Activated CD8-positive, alpha-beta T cell treated with anti-CD3 and anti-CD28 coated beads for 36 hours (primary cell): Measurements from ENCODE around the gene KL. TPM values are rescaled to one million over a fixed set of nuclear protein-coding genes. Genes with fewer than 3 reads are reported as not detected.

Experiments used
- ATAC-seq: fragments of 200-7000 bp; cut with Tn5 transposase; one replicate; pipeline ENCODE4 v1.10.0; 2021; ENCODE audit warnings: mild to moderate bottlenecking, moderate library complexity
- CTCF ChIA-PET: fragments of 350-600 bp; sonication (Branson Sonifier 250); formaldehyde crosslinking; loops from one replicate; lab custom pipeline; 2021; ENCODE audit warnings: antibody characterized with exemption; lab: Charles Lee
- POLR2A ChIA-PET: fragments of 350-600 bp; sonication (Branson Sonifier 250); formaldehyde crosslinking; loops from one replicate; lab custom pipeline; 2021; ENCODE audit warnings: antibody characterized with exemption; lab: Charles Lee
- DNase-seq: peaks from one replicate; pipeline ENCODE4 v3.0.0-alpha.2; 2020
- H3K27ac Mint-ChIP-seq: one replicate; pipeline ENCODE4 v1.8.0; 2021; ENCODE audit warnings: mild to moderate bottlenecking, mixed read lengths
- H3K27me3 Mint-ChIP-seq: one replicate; pipeline ENCODE4 v1.8.0; 2021; ENCODE audit warnings: mixed read lengths
- H3K36me3 Mint-ChIP-seq: one replicate; pipeline ENCODE4 v1.8.0; 2021; ENCODE audit warnings: low read depth, mixed read lengths
- H3K4me1 Mint-ChIP-seq: one replicate; pipeline ENCODE4 v1.8.0; 2021; ENCODE audit warnings: low read depth, mixed read lengths
- H3K4me3 Mint-ChIP-seq: one replicate; pipeline ENCODE4 v1.8.0; 2021; ENCODE audit warnings: mild to moderate bottlenecking, moderate library complexity, mixed read lengths
- H3K9me3 Mint-ChIP-seq: one replicate; pipeline ENCODE4 v1.8.0; 2021; ENCODE audit warnings: mixed read lengths
- CTCF ChIP-seq: fragments of 200-600 bp; IDR thresholded peaks from one replicate; pipeline ENCODE4 v1.8.0; 2022; ENCODE audit warnings: antibody characterized with exemption, mild to moderate bottlenecking
- intact Hi-C: fragments of 100-400 bp; cut with micrococcal nuclease; formaldehyde crosslinking; loops from one replicate; pipeline ENCODE4 v1.10.0; 2022
- total RNA-seq, 2 experiments: library from RNA; stranded (reverse); gene quantifications; one replicate each; pipeline ENCODE4 v1.2.3, GENCODE V29; 2021

KL gene
- total RNA-seq, 2 experiments from 2014 or later, result 0.22 to 0.27 TPM

GRCh38 chr13:33025220-33025744 lies 9.1 kb downstream of the KL start:
- intact Hi-C loops, result no loop called here
- ChIA-PET POLR2A (no interaction called here), CTCF (no interaction called here)
- H3K27ac Mint-ChIP-seq, result no peak overlapping the region
- no peaks in the 10 kb centered on the region for H3K9me3 Mint-ChIP-seq
- no peak for ATAC-seq
- H3K27me3 Mint-ChIP-seq, result peaks cover 23% of the 10 kb centered on the region
- no peaks in the 10 kb centered on the region for H3K36me3 Mint-ChIP-seq
- no peak for DNase-seq
- no peak for TF ChIP-seq CTCF
- H3K4me3 Mint-ChIP-seq, result no peak overlapping the region
- H3K4me1 Mint-ChIP-seq, result no peaks in the 10 kb centered on the region

DNA sequence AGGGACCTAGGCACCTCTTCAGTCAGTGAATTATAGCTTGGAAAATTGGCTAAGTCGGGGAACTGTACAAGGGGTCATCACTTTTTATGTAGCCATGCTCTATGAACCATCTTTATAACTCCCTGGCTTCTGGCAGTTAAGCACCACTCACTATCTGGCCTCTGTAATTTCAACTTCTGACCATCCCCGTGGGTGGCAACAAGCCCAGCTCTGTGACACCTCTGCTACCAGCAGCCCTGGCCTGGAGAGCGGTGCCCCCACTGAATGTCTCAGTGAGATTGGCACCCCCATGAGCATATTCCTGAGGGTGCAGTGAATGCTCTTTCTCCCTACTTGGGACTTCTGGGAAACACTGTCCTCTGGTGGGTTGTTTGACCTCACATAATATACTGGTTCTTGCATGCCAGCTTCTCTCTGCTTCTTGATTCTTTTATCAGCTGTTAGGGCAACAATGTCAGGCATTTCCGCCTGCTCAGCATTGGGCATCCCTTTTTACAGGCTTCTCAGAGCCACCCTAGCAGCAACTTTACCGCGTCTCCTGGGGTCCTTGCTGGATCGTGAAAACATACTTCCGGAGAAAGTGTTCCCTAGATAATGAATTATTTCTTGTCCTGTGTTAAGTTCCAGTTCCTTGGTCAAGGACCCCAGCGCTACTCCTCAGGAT lies 10.4 kb downstream of the KL start:
- no peak for ATAC-seq
- Mint-ChIP-seq H3K27me3 (peaks cover 13% of the 10 kb centered on the region), H3K27ac (no peak overlapping the region), H3K9me3 (no peaks in the 10 kb centered on the region), H3K36me3 (no peaks in the 10 kb centered on the region), H3K4me1 (no peaks in the 10 kb centered on the region), H3K4me3 (no peak overlapping the region)
- DNase-seq, result no peak
- intact Hi-C loops, result no loop called here
- TF ChIP-seq CTCF, result no peak
- POLR2A ChIA-PET, result no interaction called here
- CTCF ChIA-PET, result interaction anchor here (2.5 kb wide), 1 partner anchor 9 kb away, joined by 7 read pairs; no protein-coding TSS in a partner anchor

GRCh38 chr13:33028620-33029019 lies 12.4 kb downstream of the KL start:
- no peak overlapping the region for H3K27ac Mint-ChIP-seq
- no peak for DNase-seq
- H3K9me3 Mint-ChIP-seq, result peaks cover 2% of the 10 kb centered on the region
- no peak for TF ChIP-seq CTCF
- intact Hi-C loops, result no loop called here
- H3K36me3 Mint-ChIP-seq, result peaks cover 2% of the 10 kb centered on the region
- POLR2A ChIA-PET, result no interaction called here
- no peak overlapping the region for H3K4me3 Mint-ChIP-seq
- no peak for ATAC-seq
- CTCF ChIA-PET, result no interaction called here
- H3K4me1 Mint-ChIP-seq, result peaks cover 9% of the 10 kb centered on the region
- H3K27me3 Mint-ChIP-seq, result peaks cover 8% of the 10 kb centered on the region

- POLR2A ChIA-PET, result no interaction called here
- DNase-seq (no peak), ATAC-seq (no peak)
- Mint-ChIP-seq H3K9me3 (peaks cover 2% of the 10 kb centered on the region), H3K4me3 (no peak overlapping the region), H3K27me3 (peaks cover 6% of the 10 kb centered on the region), H3K4me1 (peaks cover 9% of the 10 kb centered on the region), H3K36me3 (peaks cover 2% of the 10 kb centered on the region), H3K27ac (no peak overlapping the region)
- CTCF ChIA-PET, result interaction anchor here (0.7 to 1.5 kb wide), 2 partner anchors 13 to 22 kb away, joined by 3 to 5 read pairs; no protein-coding TSS in a partner anchor
- intact Hi-C loops, result no loop called here
- TF ChIP-seq CTCF, result no peak
Measured at GRCh38 chr13:33031277-33031676, 15.1 kb downstream of the KL start.

DNA sequence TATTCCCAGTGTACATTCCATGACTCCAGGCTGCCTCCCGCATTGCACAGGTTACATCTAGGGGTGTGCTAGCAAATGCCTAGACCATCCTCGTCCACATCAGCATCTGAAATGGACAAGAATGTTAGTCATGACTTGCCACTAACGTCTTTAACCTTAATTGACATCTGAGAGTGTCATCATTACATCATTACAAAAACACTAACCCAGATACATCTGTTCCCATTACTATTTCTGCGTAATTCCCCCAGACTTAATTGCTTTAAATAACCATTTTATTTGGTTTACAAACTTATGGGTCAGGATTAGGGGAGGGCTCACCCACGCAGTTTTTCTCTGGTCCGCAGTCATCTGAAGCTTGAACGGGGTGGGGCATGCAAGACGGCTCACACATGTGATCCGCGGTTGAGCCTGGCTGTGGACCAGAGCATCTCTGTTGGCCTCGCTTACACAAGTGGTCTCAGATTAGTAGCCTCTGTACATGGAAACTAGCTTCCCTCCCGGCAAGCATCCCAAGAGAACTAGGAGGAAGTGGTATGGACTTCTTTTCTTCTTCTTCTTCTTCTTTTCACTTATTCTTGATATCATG lies 15.9 kb downstream of the KL start:
- Mint-ChIP-seq H3K27ac (no peak overlapping the region), H3K9me3 (peaks cover 2% of the 10 kb centered on the region), H3K4me3 (no peak overlapping the region), H3K27me3 (peaks cover 6% of the 10 kb centered on the region), H3K36me3 (peaks cover 2% of the 10 kb centered on the region), H3K4me1 (peaks cover 9% of the 10 kb centered on the region)
- ChIA-PET POLR2A (no interaction called here), CTCF (interaction anchor here (0.7 to 1.5 kb wide), 2 partner anchors 14 to 21 kb away, joined by 3 to 5 read pairs; no protein-coding TSS in a partner anchor)
- intact Hi-C loops, result no loop called here
- no peak for DNase-seq
- TF ChIP-seq CTCF, result no peak
- ATAC-seq, result no peak
